Measurements from ENCODE around the gene VKORC1L1. TPM values are rescaled to one million over a fixed set of nuclear protein-coding genes. Genes with fewer than 3 reads are reported as not detected.

Gene VKORC1L1
- total RNA-seq, 4 donors from 2014 or later = 16.0 to 25.8 (median 22.2) TPM

DNA sequence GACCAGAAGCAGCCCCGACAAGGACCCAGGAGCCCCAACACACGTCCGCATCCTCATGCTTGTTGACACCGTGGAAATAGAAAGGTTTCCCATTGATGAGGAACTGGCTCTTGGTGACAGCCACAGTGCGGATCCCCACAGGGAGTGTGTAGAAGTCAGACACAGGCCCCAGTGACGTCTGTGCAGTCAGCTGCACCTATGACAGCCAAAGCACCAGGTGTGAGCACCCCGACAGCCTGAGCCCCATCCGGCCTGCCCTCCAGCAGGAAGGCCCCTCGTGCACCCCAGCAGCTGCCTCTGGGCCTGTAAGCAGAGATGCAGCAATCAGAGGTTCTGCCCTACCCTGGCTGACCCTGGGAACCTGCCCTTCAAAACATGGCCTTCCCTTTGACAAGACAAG is 102.0 kb downstream of the VKORC1L1 start:
- WGBS, 2 donors (ENCODE audit: low coverage in 1 of 2) = 86% methylated on average over 9 of the region's 9 CpGs; no CpG with 5 or more reads in 1 of the 2 donors
- H3K4me3 ChIP-seq = no peak overlapping the region
- no peaks in the 10 kb centered on the region for H3K9me3 ChIP-seq
- H3K27me3 ChIP-seq = no peaks in the 10 kb centered on the region
- TF ChIP-seq, protein P1, sequence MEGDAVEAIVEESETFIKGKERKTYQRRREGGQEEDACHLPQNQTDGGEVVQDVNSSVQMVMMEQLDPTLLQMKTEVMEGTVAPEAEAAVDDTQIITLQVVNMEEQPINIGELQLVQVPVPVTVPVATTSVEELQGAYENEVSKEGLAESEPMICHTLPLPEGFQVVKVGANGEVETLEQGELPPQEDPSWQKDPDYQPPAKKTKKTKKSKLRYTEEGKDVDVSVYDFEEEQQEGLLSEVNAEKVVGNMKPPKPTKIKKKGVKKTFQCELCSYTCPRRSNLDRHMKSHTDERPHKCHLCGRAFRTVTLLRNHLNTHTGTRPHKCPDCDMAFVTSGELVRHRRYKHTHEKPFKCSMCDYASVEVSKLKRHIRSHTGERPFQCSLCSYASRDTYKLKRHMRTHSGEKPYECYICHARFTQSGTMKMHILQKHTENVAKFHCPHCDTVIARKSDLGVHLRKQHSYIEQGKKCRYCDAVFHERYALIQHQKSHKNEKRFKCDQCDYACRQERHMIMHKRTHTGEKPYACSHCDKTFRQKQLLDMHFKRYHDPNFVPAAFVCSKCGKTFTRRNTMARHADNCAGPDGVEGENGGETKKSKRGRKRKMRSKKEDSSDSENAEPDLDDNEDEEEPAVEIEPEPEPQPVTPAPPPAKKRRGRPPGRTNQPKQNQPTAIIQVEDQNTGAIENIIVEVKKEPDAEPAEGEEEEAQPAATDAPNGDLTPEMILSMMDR (IDR thresholded peaks at IDR 0.05) = no peak
- TF ChIP-seq POLR2AphosphoS5 (IDR thresholded peaks at IDR 0.05) (no peak), EP300 (IDR thresholded peaks at IDR 0.05; ENCODE audit: low read depth) (no peak)
- no peak overlapping the region for H3K27ac ChIP-seq
- peaks cover 0 to 40% (median 17%) of the 10 kb centered on the region in 4 donors for H3K36me3 ChIP-seq
- no peak for DNase-seq
- intact Hi-C loops (cut with DNase I; ENCODE audit: low total_unique reads) (loop anchor here (5.0 kb wide), 1 partner anchor 927 kb away; no protein-coding TSS in a partner anchor), in situ Hi-C loops (cut with MboI; ENCODE audit: low pct_ligation_motif_present in 1 of 4, low pct_unique_long_range_greater_than_20kb in 1 of 4, low sequenced_read_pairs in 3 of 4) (loop anchor here in 2 of 4 donors (25.0 kb wide), 1 partner anchor 238 kb away; no protein-coding TSS in a partner anchor)
- H3K4me1 ChIP-seq = no peaks in the 10 kb centered on the region

- TF ChIP-seq EP300 (IDR thresholded peaks at IDR 0.05; ENCODE audit: low read depth) (no peak), POLR2A (IDR thresholded peaks at IDR 0.05) (no peak), POLR2AphosphoS5 (IDR thresholded peaks at IDR 0.05) (no peak)
- TF ChIP-seq, protein P1 (IDR thresholded peaks at IDR 0.05) = no peak
- Histone ChIP-seq H3K4me1 (peaks cover 0 to 8% (median 6%) of the 10 kb centered on the region in 4 donors), H3K27me3 (no peaks in the 10 kb centered on the region), H3K27ac (no peak overlapping the region), H3K9me3 (no peaks in the 10 kb centered on the region), H3K4me3 (no peak overlapping the region), H3K36me3 (peaks cover 0 to 37% (median 13%) of the 10 kb centered on the region in 4 donors)
- WGBS, 2 donors (ENCODE audit: low coverage in 1 of 2) = 91 to 97% methylated on average over 4 to 11 of the region's 11 CpGs
- no peak for DNase-seq
- in situ Hi-C loops (cut with MboI; ENCODE audit: low pct_ligation_motif_present in 1 of 4, low pct_unique_long_range_greater_than_20kb in 1 of 4, low sequenced_read_pairs in 3 of 4) (loop anchor here in 1 of 4 donors (25.0 kb wide), 1 partner anchor 239 kb away; no protein-coding TSS in a partner anchor), intact Hi-C loops (cut with DNase I; ENCODE audit: low total_unique reads) (loop anchor here (5.0 kb wide), 1 partner anchor 926 kb away; no protein-coding TSS in a partner anchor)
These were observed 103.1 kb downstream of the VKORC1L1 start for GRCh38 chr7:65975814-65976445.

GRCh38 chr7:65976659-65977196 is 103.9 kb downstream of the VKORC1L1 start:
- H3K36me3 ChIP-seq = peaks cover 0 to 32% (median 9%) of the 10 kb centered on the region in 4 donors
- H3K4me1 ChIP-seq = peaks cover 0 to 13% (median 11%) of the 10 kb centered on the region in 4 donors
- no peak for DNase-seq
- H3K27me3 ChIP-seq = no peaks in the 10 kb centered on the region
- TF ChIP-seq EP300 (IDR thresholded peaks at IDR 0.05; ENCODE audit: low read depth) = no peak
- TF ChIP-seq, protein P1 (IDR thresholded peaks at IDR 0.05) = no peak
- no peak for TF ChIP-seq POLR2AphosphoS5 (IDR thresholded peaks at IDR 0.05)
- TF ChIP-seq POLR2A (IDR thresholded peaks at IDR 0.05) = no peak
- no peak overlapping the region for H3K27ac ChIP-seq
- in situ Hi-C loops (cut with MboI; ENCODE audit: low pct_ligation_motif_present in 1 of 4, low pct_unique_long_range_greater_than_20kb in 1 of 4, low sequenced_read_pairs in 3 of 4) = loop anchor here in 1 of 4 donors (25.0 kb wide), 1 partner anchor 239 kb away; no protein-coding TSS in a partner anchor
- no peak overlapping the region for H3K4me3 ChIP-seq
- intact Hi-C loops (cut with DNase I; ENCODE audit: low total_unique reads) = loop anchor here (5.0 kb wide), 1 partner anchor 926 kb away; no protein-coding TSS in a partner anchor
- WGBS, 2 donors (ENCODE audit: low coverage in 1 of 2) = 95% methylated on average over 16 of the region's 16 CpGs; no CpG with 5 or more reads in 1 of the 2 donors
- H3K9me3 ChIP-seq = no peaks in the 10 kb centered on the region

DNA sequence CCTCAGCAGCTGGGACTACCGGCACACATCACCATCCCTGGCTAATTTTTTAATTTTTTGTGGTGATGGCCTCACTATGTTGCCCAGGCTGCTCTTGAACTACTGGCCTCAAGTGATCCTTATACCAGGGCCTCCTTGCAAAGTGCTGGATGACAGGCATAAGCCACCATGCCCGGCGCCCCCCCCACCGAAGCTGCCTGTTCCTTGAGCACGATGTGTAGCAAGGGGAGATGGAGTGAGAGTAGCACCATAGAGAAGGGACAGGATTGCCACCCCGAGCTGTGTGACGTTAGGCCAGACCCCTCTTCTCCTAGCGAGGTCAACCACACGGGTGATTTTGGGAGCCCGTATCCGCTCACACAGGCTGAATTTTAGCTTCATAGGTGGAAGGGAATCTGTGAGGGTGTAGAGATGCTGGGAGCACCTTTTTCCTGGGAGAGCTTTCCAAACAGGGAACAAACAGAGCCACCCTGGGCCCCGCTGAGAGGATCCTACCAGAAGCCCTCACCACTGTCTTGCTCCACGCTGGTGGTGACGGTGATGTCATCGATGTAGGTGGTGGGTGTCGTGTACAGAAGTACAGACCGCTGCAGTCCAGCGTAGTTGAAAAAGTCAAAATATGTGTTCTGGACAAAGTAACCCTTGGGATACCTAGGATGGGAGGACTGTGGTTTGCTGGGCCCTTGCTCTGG is 106.2 kb downstream of the VKORC1L1 start:
- Histone ChIP-seq H3K27me3 (no peaks in the 10 kb centered on the region), H3K9me3 (no peaks in the 10 kb centered on the region), H3K4me3 (no peak overlapping the region), H3K27ac (no peak overlapping the region), H3K36me3 (peaks cover 0 to 10% (median 2%) of the 10 kb centered on the region in 4 donors), H3K4me1 (peaks cover 0 to 21% (median 16%) of the 10 kb centered on the region in 4 donors)
- WGBS, 2 donors (ENCODE audit: low coverage in 1 of 2) = 97 to 100% methylated on average over 1 to 18 of the region's 18 CpGs
- TF ChIP-seq, protein P1 (IDR thresholded peaks at IDR 0.05) = no peak
- no peak for TF ChIP-seq POLR2AphosphoS5 (IDR thresholded peaks at IDR 0.05)
- no peak for TF ChIP-seq POLR2A (IDR thresholded peaks at IDR 0.05)
- TF ChIP-seq EP300 (IDR thresholded peaks at IDR 0.05; ENCODE audit: low read depth) = no peak
- intact Hi-C loops (cut with DNase I; ENCODE audit: low total_unique reads) (loop anchor here (5.0 kb wide), 1 partner anchor 923 kb away; no protein-coding TSS in a partner anchor), in situ Hi-C loops (cut with MboI; ENCODE audit: low pct_ligation_motif_present in 1 of 4, low pct_unique_long_range_greater_than_20kb in 1 of 4, low sequenced_read_pairs in 3 of 4) (loop anchor here in 1 of 4 donors (25.0 kb wide), 1 partner anchor 242 kb away; no protein-coding TSS in a partner anchor)
- DNase-seq = no peak
